Astrocyte (in vitro differentiated cells and primary cell): Measurements from ENCODE around the gene DOK7.

ENCODE experiments used
- EZH2 ChIP-seq: IDR thresholded peaks from 2 replicates; pipeline ENCODE4 v1.6.1; 2012; ENCODE audit warnings: mild to moderate bottlenecking, low read length, inconsistent platforms; ENCODE audit not compliant: insufficient read depth
- TF ChIP-seq, protein P1 (sequence below): IDR thresholded peaks from 2 replicates; pipeline ENCODE4 v1.5.1; 2011; ENCODE audit warnings: low read depth, mild to moderate bottlenecking, inconsistent platforms, low read length, moderate library complexity; ENCODE audit not compliant: insufficient read depth

DNA sequence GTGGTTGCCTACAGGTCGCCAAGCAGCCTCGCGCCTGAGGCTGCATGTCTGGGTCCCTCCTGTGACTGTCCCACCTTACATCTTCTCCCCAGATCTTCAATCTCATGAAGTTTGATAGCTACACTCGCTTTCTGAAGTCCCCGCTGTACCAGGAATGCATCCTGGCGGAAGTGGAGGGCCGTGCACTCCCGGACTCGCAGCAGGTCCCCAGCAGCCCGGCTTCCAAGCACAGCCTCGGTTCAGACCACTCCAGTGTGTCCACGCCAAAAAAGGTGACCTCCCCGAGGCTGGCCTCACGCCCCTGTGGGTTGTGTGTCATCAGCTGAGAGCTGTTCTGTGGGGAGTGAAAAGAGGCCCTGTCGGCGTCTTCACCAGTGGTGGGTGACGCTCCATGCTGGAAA lies 46.3 kb upstream of the DOK7 start:
- TF ChIP-seq, protein P1, sequence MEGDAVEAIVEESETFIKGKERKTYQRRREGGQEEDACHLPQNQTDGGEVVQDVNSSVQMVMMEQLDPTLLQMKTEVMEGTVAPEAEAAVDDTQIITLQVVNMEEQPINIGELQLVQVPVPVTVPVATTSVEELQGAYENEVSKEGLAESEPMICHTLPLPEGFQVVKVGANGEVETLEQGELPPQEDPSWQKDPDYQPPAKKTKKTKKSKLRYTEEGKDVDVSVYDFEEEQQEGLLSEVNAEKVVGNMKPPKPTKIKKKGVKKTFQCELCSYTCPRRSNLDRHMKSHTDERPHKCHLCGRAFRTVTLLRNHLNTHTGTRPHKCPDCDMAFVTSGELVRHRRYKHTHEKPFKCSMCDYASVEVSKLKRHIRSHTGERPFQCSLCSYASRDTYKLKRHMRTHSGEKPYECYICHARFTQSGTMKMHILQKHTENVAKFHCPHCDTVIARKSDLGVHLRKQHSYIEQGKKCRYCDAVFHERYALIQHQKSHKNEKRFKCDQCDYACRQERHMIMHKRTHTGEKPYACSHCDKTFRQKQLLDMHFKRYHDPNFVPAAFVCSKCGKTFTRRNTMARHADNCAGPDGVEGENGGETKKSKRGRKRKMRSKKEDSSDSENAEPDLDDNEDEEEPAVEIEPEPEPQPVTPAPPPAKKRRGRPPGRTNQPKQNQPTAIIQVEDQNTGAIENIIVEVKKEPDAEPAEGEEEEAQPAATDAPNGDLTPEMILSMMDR = no peak
- no peak for TF ChIP-seq EZH2
